Large intestine (tissue), 3 donors: ENCODE results near the gene AURKAIP1. TPM values are rescaled to one million over a fixed set of nuclear protein-coding genes. Genes with fewer than 3 reads are reported as not detected.
"Not testable (repeated sequence)": the region's sequence is repeated elsewhere in the genome, so short reads cannot be mapped to it uniquely, and the experiment has no call there.

ENCODE experiments used
- DNase-seq, 2 donors: peaks; one replicate each; pipeline versions ENCODE4 v3.0.0 to v3.0.0-alpha.2; 2013
- H3K27ac ChIP-seq: one replicate; pipeline ENCODE4 v1.5.1; 2013; ENCODE audit warnings: low read length
- H3K27me3 ChIP-seq: 2 replicates; pipeline ENCODE4 v1.6.1; 2013; ENCODE audit warnings: low read length; ENCODE audit not compliant: control insufficient read depth, insufficient read depth
- H3K36me3 ChIP-seq: 2 replicates; pipeline ENCODE4 v1.6.1; 2013; ENCODE audit warnings: low read length; ENCODE audit not compliant: control insufficient read depth, insufficient read depth
- H3K4me1 ChIP-seq: one replicate; pipeline ENCODE4 v1.6.1; 2013; ENCODE audit warnings: low read length; ENCODE audit not compliant: control insufficient read depth, insufficient read depth
- H3K4me3 ChIP-seq: one replicate; pipeline ENCODE4 v1.5.1; 2013; ENCODE audit warnings: low read length
- H3K9me3 ChIP-seq: one replicate; pipeline ENCODE4 v1.6.1; 2013; ENCODE audit warnings: mild to moderate bottlenecking, low read depth, low read length, moderate library complexity; ENCODE audit not compliant: control insufficient read depth
- WGBS: methylation state at CpG from one replicate; pipeline ENCODE4 v1.1.5; 2013; ENCODE audit warnings: low lambda C conversion rate; ENCODE audit not compliant: insufficient coverage; 5-methylcytosine and 5-hydroxymethylcytosine counted together
- polyA plus RNA-seq: library from polyadenylated mRNA; unstranded; fragments of 120-200 nt; gene quantifications from one replicate; pipeline ENCODE4 v1.2.1, GENCODE V29; 2013

The AURKAIP1 gene
- polyA plus RNA-seq, 1 donor: 88.4 TPM

DNA sequence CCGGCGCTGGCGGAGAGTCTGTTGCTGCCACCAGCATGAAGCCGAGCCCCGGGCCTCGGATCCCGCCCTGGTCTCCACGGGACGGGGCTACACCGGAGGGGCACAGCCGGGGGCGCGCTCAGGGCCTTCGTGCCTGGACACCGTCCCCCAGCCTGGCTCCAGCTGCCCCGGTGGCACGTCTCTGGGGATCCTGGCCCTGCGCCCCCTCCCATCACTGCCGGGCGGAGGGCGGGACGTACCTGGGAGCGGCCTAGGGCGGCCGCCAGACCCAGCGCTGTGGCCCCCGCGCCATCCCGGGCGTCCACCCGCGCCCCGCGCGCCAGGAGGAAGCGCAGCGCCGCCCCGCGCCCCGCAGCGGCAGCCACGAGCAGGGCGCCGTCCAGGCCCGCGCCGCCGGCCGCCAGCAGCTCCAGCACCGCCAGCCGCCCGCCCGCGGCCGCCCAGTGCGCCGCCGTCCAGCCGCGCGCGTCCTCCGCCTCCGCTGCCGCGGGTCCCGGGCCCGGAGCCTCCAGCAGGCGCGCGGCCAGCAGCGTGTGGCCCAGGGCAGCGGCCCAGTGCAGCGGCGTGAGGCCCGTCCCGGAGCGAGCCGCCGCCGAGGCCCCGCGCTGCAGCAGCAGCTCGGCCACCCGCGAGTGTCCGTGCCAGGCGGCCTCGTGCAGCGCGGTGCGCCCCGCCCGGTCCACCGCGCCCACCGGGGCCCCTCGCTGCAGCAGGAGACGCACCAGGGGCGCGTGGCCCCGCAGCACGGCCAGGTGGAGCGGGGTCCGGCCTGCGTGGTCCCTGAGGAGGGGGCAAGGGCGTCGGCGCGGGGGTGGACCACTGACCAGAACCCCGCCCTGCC is 45.0 kb upstream of the AURKAIP1 start:
- no peaks in the 10 kb centered on the region for H3K4me1 ChIP-seq
- H3K27ac ChIP-seq: no peak overlapping the region
- peaks cover 3% of the 10 kb centered on the region for H3K9me3 ChIP-seq
- H3K36me3 ChIP-seq: no peaks in the 10 kb centered on the region
- H3K4me3 ChIP-seq: no peak overlapping the region
- no CpG with 5 or more reads among the region's 112 CpGs for WGBS
- DNase-seq: peak in 1 of 2 donors; percentile 42
- peaks cover 15% of the 10 kb centered on the region for H3K27me3 ChIP-seq

DNA sequence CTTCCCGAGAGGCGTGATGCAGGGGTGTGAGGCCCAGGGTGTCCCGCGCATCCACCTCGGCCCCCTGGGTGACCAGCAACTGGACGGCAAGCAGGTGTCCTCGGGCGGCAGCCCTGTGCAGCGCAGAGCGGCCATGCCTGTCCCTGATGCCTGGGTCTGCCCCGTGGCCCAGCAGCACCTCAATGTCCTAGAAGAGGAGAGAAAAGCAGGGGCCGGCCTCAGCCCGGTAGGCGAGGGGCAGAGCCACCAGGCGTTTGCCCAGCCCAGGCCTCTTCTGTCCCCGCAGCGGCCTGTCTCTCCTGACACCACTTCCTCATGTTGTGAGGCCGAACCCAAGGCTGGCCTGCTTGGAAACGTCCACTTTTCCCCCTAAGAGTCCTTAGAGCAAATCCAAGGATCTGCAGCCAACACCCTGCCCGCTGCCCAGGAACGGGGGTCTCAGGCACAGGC is 44.4 kb upstream of the AURKAIP1 start:
- WGBS: no CpG with 5 or more reads among the region's 21 CpGs
- H3K4me1 ChIP-seq: no peaks in the 10 kb centered on the region
- H3K9me3 ChIP-seq: peaks cover 3% of the 10 kb centered on the region
- H3K36me3 ChIP-seq: no peaks in the 10 kb centered on the region
- H3K27me3 ChIP-seq: peaks cover 15% of the 10 kb centered on the region
- H3K27ac ChIP-seq: no peak overlapping the region
- DNase-seq: no peak
- no peak overlapping the region for H3K4me3 ChIP-seq

DNA sequence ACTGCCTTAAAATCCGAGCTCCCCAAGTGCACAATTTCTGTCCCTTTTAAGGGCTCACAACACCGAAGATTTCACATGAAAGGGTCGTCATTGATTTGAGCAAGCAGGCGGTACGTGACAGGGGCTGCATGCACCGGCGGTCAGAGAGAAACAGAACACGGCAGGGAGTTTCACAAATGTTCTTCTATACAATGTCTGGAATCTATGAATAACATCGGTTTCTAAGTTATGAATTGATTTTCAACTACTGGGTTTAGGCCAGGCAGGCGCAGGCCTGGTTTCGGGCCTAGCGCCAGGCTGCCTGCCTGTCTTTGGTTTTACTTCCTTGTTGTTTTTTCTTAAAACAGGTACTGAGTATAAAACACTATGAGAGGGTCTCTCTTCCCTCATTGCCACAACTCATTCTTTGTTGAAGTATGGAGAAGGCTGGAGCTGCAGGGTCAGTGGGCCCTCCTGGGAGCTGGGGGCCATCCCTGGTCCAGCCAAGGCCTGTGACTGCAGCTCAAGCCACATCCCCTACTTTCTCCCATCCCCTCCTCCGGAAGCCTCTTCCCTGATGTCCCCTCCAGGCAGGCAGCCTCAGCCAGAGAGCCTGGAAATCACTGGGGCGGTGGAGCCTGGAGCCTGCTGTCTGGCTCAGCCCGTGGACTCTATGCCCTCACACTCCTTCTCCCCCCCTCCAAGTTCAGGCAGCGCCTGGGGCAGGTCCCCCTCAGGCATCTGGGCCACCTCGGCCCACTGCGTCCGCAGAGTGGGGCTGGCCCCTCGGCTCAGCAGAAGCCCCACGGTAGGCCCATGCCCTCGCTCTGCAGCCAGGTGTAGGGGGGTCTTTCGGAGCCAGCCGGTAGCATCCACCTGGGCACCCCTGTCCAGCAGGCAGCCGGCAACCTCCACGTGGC is 43.7 kb upstream of the AURKAIP1 start:
- Histone ChIP-seq H3K36me3 (no peaks in the 10 kb centered on the region), H3K27ac (no peak overlapping the region), H3K9me3 (peaks cover 3% of the 10 kb centered on the region), H3K4me3 (no peak overlapping the region), H3K4me1 (no peaks in the 10 kb centered on the region), H3K27me3 (peaks cover 15% of the 10 kb centered on the region)
- no peak for DNase-seq
- WGBS: 100% methylated on average over 3 of the region's 26 CpGs

DNA sequence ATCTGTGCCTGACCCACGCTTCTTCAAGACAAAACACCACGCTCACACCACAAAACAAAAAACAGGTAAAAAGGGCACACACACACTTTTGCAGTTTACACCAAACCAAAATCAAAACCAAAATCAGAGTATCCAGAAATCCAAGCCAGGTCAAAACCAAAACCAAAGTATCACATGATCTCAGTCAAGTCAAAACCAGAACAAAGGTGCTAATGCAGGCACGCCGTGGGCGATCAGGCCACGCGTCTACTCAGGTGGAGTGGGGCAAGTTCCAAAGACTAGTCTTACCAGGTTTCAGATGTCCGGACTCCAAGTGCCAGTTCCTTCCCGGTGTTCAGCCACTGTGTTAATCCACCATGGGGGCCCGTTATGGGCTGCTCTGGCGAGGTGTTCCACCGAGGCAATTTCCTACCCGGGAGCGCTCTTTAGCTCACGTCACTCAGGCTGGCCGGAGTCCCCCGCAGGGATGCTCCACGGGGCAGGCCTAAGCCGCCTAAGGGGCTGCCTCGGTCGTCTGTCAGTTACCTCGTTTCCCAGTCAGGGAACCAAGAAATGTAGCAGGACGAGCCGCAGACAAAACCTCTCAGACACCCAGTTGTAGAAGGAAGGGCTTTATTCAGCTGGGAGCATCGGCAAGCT is 42.9 kb upstream of the AURKAIP1 start:
- not testable (repeated sequence) for H3K4me1 ChIP-seq, H3K4me3 ChIP-seq, H3K36me3 ChIP-seq, H3K27ac ChIP-seq, H3K9me3 ChIP-seq, DNase-seq
- peaks cover 15% of the 10 kb centered on the region for H3K27me3 ChIP-seq
- no CpG with 5 or more reads among the region's 25 CpGs for WGBS

DNA sequence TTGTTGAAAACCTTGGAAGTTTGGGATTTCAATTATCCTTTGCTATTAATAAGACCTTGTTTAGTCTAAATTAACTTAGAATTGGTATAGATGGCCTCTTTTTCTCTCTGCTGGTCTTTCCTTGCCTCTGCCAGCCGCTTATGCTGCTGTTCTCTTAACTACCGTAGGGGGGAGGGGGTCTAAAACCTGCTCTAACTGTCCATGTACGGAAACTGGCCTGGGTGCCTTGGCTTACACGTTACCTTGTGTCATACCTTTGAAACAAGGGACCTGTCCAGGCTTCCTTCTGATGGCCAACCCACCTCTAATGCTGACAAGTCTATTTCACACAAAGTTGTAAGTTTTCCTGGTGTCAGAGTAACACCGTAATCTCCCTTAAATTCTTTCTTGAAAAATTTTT is 42.4 kb upstream of the AURKAIP1 start:
- H3K9me3 ChIP-seq, H3K4me1 ChIP-seq, DNase-seq, H3K36me3 ChIP-seq, H3K4me3 ChIP-seq, H3K27ac ChIP-seq: not testable (repeated sequence)
- peaks cover 15% of the 10 kb centered on the region for H3K27me3 ChIP-seq
- no CpG with 5 or more reads among the region's 5 CpGs for WGBS

DNA sequence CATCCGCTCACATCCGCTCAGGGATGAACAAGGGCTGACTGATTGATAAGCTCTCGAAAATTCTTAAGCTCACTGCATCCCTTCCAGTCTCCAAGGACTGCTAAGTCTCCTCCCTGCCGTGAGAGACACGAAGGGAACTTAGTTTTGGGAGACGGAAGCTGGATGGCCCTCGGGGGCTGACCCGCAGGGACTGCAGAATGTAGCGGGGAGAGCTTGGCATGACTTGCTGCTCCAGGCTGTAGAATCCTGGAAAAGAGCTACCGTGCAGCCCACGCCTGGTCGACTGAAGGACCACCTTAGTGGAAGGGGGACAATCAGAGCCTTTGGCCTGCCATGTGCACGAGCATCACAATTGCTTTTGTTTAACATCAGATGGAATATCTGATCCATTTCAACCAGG is 40.7 kb upstream of the AURKAIP1 start:
- H3K4me1 ChIP-seq: no peaks in the 10 kb centered on the region
- H3K9me3 ChIP-seq: peaks cover 11% of the 10 kb centered on the region
- DNase-seq: no peak
- no peak overlapping the region for H3K4me3 ChIP-seq
- WGBS: no CpG with 5 or more reads among the region's 13 CpGs
- H3K27ac ChIP-seq: no peak overlapping the region
- peaks cover 6% of the 10 kb centered on the region for H3K27me3 ChIP-seq
- no peaks in the 10 kb centered on the region for H3K36me3 ChIP-seq

DNA sequence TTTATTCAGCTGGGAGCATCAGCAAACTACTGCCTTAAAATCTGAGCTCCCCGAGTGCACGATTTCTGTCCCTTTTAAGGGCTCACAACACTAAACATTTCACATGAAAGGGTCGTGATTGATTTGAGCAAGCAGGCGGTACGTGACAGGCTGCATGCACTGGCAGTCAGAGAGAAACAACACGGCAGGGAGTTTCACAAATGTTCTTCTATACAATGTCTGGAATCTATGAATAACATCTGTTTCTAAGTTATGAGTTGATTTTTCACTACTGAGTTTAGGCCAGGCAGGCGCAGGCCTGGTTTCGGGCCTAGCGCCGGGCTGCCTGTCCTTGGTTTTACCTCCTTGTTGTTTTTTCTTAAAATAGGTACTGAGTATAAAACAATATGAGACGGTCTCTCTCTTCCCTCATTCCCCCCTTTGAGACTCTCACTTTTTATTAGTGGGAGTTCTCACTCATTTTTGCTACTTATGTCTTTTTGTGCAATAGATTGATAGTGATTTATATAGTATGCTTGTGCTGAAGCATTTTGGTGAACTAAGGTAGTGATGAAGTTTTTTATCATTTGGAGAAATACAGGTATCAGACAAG is 37.4 kb upstream of the AURKAIP1 start:
- 100% methylated on average over 5 of the region's 11 CpGs for WGBS
- H3K36me3 ChIP-seq, DNase-seq, H3K9me3 ChIP-seq, H3K27me3 ChIP-seq, H3K4me1 ChIP-seq, H3K4me3 ChIP-seq, H3K27ac ChIP-seq: not testable (repeated sequence)

DNA sequence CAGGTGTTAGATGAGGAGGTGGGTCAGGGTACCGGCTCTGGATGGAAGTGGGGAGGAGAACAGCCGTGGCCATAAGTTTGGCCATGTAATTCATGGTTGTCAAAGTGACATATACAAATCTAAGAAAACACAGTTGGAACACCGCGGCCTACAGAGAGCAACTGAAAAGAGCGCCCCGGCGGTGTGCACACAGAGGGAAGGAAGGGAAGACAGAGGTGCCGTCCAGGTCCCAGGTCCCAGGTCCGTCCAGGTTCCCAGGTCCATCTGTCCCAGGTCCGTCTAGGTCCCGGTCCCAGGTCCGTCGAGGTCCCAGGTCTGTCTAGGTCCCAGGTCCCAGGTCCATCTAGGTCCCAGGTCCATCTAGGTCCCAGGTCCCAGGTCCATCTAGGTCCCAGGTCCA is 36.6 kb upstream of the AURKAIP1 start:
- Histone ChIP-seq H3K4me3 (no peak overlapping the region), H3K4me1 (no peaks in the 10 kb centered on the region), H3K27me3 (no peaks in the 10 kb centered on the region), H3K36me3 (peaks cover 3% of the 10 kb centered on the region), H3K9me3 (peaks cover 8% of the 10 kb centered on the region), H3K27ac (no peak overlapping the region)
- no CpG with 5 or more reads among the region's 13 CpGs for WGBS
- no peak for DNase-seq

DNA sequence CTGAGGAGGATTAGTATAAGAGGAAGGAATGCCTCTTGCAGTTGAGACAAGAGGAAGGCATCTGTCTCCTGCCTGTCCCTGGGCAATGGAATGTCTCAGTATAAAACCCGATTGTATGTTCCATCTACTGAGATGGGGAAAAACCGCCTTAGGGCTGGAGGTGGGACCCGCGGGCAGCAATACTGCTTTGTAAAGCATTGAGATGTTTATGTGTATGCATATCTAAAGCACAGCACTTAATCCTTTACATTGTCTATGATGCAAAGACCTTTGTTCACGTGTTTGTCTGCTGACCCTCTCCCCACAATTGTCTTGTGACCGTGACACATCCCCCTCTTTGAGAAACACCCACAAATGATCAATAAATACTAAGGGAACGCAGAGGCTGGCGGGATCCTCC is 35.2 kb upstream of the AURKAIP1 start:
- not testable (repeated sequence) for H3K9me3 ChIP-seq, H3K27ac ChIP-seq, H3K27me3 ChIP-seq, H3K4me3 ChIP-seq, DNase-seq
- Histone ChIP-seq H3K4me1 (peaks cover 10% of the 10 kb centered on the region), H3K36me3 (peaks cover 10% of the 10 kb centered on the region)
- WGBS: no CpG with 5 or more reads among the region's 8 CpGs
